Posterior vena cava (tissue), 2 donors: ENCODE measurements around the gene ZC3H7A. TPM values are rescaled to one million over a fixed set of nuclear protein-coding genes. Genes with fewer than 3 reads are reported as not detected.
"Not testable (repeated sequence)": the region's sequence is repeated elsewhere in the genome, so short reads cannot be mapped to it uniquely, and the experiment has no call there.

ENCODE experiments used
- DNase-seq: peaks from one replicate; pipeline ENCODE4 v3.0.0-alpha.2; 2020; ENCODE audit warnings: low spot score
- intact Hi-C, 2 donors: fragments of 100-400 bp; cut with DNase I; formaldehyde crosslinking; loops; one replicate each; pipeline versions ENCODE4 v1.14.1 to v1.14.2; 2022 to 2023
- total RNA-seq, 2 donors: library from RNA; stranded (reverse); fragmentation: NEBNext Ultra II Directional; extraction: Animal tissue kit (Norgen Biotek cat#: 25700); gene quantifications; one replicate each; pipeline ENCODE4 v1.2.1, GENCODE V29; 2021
- donor health status: DM: yes; HTN: yes; CAD: no.
- donor health status: DM: yes; HTN: yes; CAD: no.

The ZC3H7A gene
- total RNA-seq, 2 donors from 2014 or later = 51.2 to 60.9 TPM

GRCh38 chr16:11814800-11815199 is 17.7 kb upstream of the ZC3H7A start:
- intact Hi-C loops = loop anchor here in 1 of 2 donors (10.0 kb wide), 1 partner anchor 410 kb away; no protein-coding TSS in a partner anchor

GRCh38 chr16:11806721-11807120 is 9.7 kb upstream of the ZC3H7A start:
- no peak for DNase-seq
- intact Hi-C loops = no loop called here

More at GRCh38 chr16:11814800-11815199, 17.7 kb upstream of the ZC3H7A start:
- not testable (repeated sequence) for DNase-seq

- intact Hi-C loops = no loop called here
- no peak for DNase-seq
Measured at GRCh38 chr16:11805556-11805955, 8.5 kb upstream of the ZC3H7A start.

- DNase-seq = no peak
- intact Hi-C loops = no loop called here
Measured at GRCh38 chr16:11801481-11802021, 4.5 kb upstream of the ZC3H7A start.

GRCh38 chr16:11800382-11800718 is 3.3 kb upstream of the ZC3H7A start:
- no peak for DNase-seq
- intact Hi-C loops = no loop called here

GRCh38 chr16:11799509-11800381 is 2.7 kb upstream of the ZC3H7A start:
- DNase-seq = no peak
- intact Hi-C loops = no loop called here

GRCh38 chr16:11799017-11799381 is 1.9 kb upstream of the ZC3H7A start:
- intact Hi-C loops = no loop called here
- no peak for DNase-seq

GRCh38 chr16:11797957-11798299 is 870 bp upstream of the ZC3H7A start:
- intact Hi-C loops = no loop called here
- DNase-seq = no peak

GRCh38 chr16:11796227-11797165 is 562 bp downstream of the ZC3H7A start:
- DNase-seq = peak; percentile 93
- intact Hi-C loops = no loop called here

GRCh38 chr16:11795887-11796226 is 1.2 kb downstream of the ZC3H7A start:
- intact Hi-C loops = loop anchor here in 1 of 2 donors (1.0 kb wide), 1 partner anchor 17 kb away; no protein-coding TSS in a partner anchor
- DNase-seq = no peak

GRCh38 chr16:11794996-11795886 is 1.8 kb downstream of the ZC3H7A start:
- intact Hi-C loops = loop anchor here in 1 of 2 donors (1.0 kb wide), 1 partner anchor 18 kb away; no protein-coding TSS in a partner anchor
- DNase-seq = no peak

- DNase-seq = no peak
- intact Hi-C loops = no loop called here
Measured at GRCh38 chr16:11794447-11794846, 2.6 kb downstream of the ZC3H7A start.

- intact Hi-C loops = no loop called here
- no peak for DNase-seq
Measured at GRCh38 chr16:11793840-11794239, 3.2 kb downstream of the ZC3H7A start.

- intact Hi-C loops = no loop called here
Measured at GRCh38 chr16:11792410-11793241, 4.4 kb downstream of the ZC3H7A start.

GRCh38 chr16:11791144-11791828 is 5.8 kb downstream of the ZC3H7A start:
- intact Hi-C loops = no loop called here
- DNase-seq = no peak

More at GRCh38 chr16:11792410-11793241, 4.4 kb downstream of the ZC3H7A start:
- DNase-seq = no peak

GRCh38 chr16:11788914-11789313 is 8.1 kb downstream of the ZC3H7A start:
- DNase-seq = no peak
- intact Hi-C loops = no loop called here

GRCh38 chr16:11784980-11785599 is 12.0 kb downstream of the ZC3H7A start:
- DNase-seq, intact Hi-C loops: not testable (repeated sequence)
